NOMO-1 (cell line): ENCODE results near the gene ADSL.

Experiments used
- DNase-seq, 2 experiments: peaks; one replicate each; lab custom pipeline; 2025; ENCODE audit not compliant: unreplicated experiment in 2 of 2; lab: John Stamatoyannopoulos, UW

The ADSL gene

DNA sequence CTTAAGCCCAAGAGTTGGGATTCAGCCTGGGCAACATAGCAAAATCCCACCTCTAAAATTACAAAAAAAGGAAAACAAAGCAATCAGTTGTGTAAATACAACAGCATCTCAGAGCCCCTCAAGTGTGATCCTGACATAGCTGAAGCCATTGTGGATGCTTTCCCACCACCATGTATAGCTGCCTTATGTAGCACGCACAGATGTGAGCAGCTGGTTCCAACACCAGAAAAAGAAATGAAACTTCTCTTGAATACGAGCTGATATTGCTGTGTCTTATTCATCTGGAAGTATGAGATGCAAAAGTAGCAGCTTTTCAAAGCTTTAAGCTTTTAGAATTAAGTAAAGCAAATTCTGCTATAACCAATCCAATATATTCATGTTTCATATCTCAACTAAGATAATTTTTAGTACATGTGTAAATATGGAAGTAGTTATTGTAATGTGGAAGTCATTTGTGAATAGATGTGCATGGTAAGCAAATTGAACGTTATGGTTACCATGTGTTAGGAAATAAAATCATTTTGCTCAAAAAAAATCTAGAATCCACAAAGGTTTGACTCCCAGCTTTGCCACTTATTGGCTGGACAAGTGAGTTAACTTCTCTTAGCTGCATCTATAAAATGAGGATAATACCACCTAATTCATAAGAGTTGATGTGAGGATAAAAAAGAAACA lies 87.3 kb downstream of the ADSL start:
- no peak for DNase-seq

DNA sequence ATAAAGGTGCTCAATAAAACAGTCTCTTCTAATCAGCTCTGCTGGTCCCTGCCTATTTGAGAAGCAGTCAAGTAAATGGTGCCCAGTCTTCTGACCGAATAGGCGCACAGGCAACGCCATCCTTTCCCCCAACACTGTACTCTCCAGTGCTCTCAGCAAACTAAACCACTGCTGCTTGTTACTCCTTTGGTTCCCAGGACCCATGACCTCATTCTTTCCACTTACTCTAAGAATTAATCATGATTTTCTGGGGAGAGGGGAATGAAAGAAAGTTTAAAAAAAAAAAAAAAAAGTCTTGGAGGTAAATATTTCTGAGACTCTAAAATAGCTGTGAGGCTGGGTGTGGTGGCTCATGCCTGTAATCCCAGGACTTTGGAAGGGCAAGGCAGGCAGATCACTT lies 87.8 kb downstream of the ADSL start:
- DNase-seq = no peak

DNA sequence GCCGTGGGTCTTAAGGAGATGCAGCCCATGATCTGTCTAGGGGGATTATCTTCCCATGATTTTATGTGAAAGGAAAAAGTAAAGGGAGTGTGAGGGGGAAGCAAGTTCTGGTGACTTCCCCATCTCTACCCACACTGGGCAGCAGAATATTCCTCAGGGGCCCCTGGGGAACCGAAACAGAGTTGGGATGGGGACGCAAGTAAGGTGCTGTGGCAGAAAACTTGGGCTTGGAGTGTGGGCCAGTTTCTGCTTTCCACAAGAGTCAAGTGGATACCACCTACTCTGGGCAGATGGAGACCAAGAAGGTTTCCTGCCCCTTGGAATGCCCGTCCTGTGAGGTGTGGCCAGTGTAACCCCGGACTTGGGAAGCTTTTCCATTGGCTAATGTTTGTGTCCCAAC lies 88.4 kb downstream of the ADSL start:
- DNase-seq = no peak

DNA sequence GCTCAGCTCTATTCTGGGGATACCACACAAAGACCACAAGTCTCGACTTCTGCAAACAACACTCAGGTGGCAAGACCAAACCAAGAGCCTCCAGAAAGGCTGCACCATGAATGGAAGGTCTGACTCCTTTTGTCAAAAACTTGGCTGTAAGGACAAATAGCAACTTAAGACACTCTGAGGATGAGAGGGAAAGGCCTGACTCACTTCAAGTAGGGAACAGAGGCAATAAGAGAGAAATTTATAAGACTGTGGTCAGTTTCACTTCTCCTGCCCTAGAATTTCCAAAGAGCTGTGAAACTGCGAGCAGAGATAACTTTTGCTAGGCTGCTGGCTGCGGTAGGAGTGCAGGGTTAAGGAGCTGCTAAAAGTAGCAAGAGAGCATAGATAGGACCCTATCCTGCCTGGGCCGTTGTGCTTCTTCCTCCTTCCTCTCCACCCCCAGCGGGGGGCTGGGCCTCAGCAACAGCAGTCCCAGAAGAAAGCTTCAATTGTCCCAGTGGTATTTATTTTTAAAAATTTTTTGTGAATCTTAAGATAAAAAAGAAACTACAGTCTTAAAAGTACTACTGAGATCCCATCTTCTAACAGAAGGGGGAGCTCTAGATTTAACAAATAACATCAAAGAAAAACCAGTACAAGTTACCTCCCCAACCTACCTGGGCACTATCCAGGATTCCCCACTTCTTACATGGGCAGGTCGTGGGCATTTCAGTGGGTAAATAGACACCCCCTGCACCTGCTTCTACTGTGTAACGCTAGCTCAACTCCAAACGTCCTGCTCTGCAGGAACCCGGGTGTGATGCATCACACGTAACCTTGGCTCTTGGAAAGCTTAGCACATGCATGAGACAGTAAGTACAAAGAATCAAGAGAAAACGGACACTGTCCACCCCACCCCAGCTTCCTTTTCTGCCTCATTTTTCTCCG lies 90.5 kb downstream of the ADSL start:
- DNase-seq = peak; percentile 94 to 98
